Endodermal cell (in vitro differentiated cells): ENCODE data around the gene GCM1. TPM values are rescaled to one million over a fixed set of nuclear protein-coding genes. Genes with fewer than 3 reads are reported as not detected.
"Not testable (repeated sequence)": the region's sequence is repeated elsewhere in the genome, so short reads cannot be mapped to it uniquely, and the experiment has no call there.

ENCODE experiments used
- DNase-seq: peaks from one replicate; pipeline ENCODE4 v3.0.0-alpha.2; 2017
- H3K27ac ChIP-seq: 2 replicates; pipeline ENCODE4 v1.5.1; 2013; ENCODE audit warnings: mild to moderate bottlenecking, low read depth, low read length, moderate library complexity
- H3K27me3 ChIP-seq: 2 replicates; pipeline ENCODE4 v1.6.1; 2013; ENCODE audit warnings: mild to moderate bottlenecking, low read length, moderate library complexity; ENCODE audit not compliant: insufficient read depth, control insufficient read depth, poor library complexity, severe bottlenecking
- H3K36me3 ChIP-seq: 2 replicates; pipeline ENCODE4 v1.7.0; 2013; ENCODE audit warnings: mild to moderate bottlenecking, low read length, moderate library complexity; ENCODE audit not compliant: control insufficient read depth, insufficient read depth
- H3K4me1 ChIP-seq: one replicate; pipeline ENCODE4 v1.7.0; 2013; ENCODE audit warnings: low read length; ENCODE audit not compliant: control insufficient read depth, insufficient read depth
- H3K4me3 ChIP-seq: 2 replicates; pipeline ENCODE4 v1.5.1; 2013; ENCODE audit warnings: mild to moderate bottlenecking, low read length, moderate library complexity
- H3K9ac ChIP-seq: 2 replicates; pipeline ENCODE4 v1.6.1; 2013; ENCODE audit warnings: mild to moderate bottlenecking, low read length, moderate library complexity; ENCODE audit not compliant: poor library complexity, severe bottlenecking; ENCODE audit errors: extremely low read depth
- H3K9me3 ChIP-seq: 2 replicates; pipeline ENCODE4 v1.6.1; 2013; ENCODE audit warnings: mild to moderate bottlenecking, low read length, moderate library complexity; ENCODE audit not compliant: control insufficient read depth
- H3K27ac Mint-ChIP-seq: 2 replicates; pipeline ENCODE4 v1.8.0; 2020; ENCODE audit warnings: mixed read lengths
- H3K27me3 Mint-ChIP-seq: 2 replicates; pipeline ENCODE4 v1.8.0; 2021; ENCODE audit warnings: mild to moderate bottlenecking, mixed read lengths; ENCODE audit not compliant: insufficient read depth
- H3K36me3 Mint-ChIP-seq: 2 replicates; pipeline ENCODE4 v1.8.0; 2020; ENCODE audit warnings: low read depth, mixed read lengths
- H3K4me1 Mint-ChIP-seq: 2 replicates; pipeline ENCODE4 v1.8.0; 2020; ENCODE audit warnings: mixed read lengths
- H3K4me3 Mint-ChIP-seq: 2 replicates; pipeline ENCODE4 v1.8.0; 2020; ENCODE audit warnings: mild to moderate bottlenecking, moderate library complexity, mixed read lengths
- H3K9me3 Mint-ChIP-seq: 2 replicates; pipeline ENCODE4 v1.8.0; 2020; ENCODE audit warnings: mild to moderate bottlenecking, mixed read lengths
- CTCF ChIP-seq: fragments of 200-600 bp; sonication (generic); conservative IDR thresholded peaks from 2 replicates; pipeline ENCODE4 v1.5.0; 2021; ENCODE audit warnings: antibody characterized with exemption, mild to moderate bottlenecking
- WGBS, 2 experiments: methylation state at CpG; one replicate each; pipeline versions ENCODE4 v1.1.5 to v1.1.7; 2013; ENCODE audit warnings: missing lambda C conversion rate in 2 of 2, mixed read lengths in 1 of 2; ENCODE audit not compliant: insufficient coverage in 1 of 2, insufficient read length in 1 of 2; 5-methylcytosine and 5-hydroxymethylcytosine counted together
- total RNA-seq, 2 donors: library from RNA; stranded (reverse); fragmentation: NEBNext Ultra II Directional in 1 of 2; extraction: Animal tissue kit (Norgen Biotek cat#: 25700) in 1 of 2; gene quantifications; 2 replicates in 1 of 2; 3 replicates in 1 of 2; pipeline ENCODE4 v1.2.1, GENCODE V29; 2021

GCM1 gene
- total RNA-seq, 2 donors from 2014 or later, result not detected

GRCh38 chr6:53161481-53162009 is 12.9 kb upstream of the GCM1 start:
- DNase-seq, result no peak
- Mint-ChIP-seq H3K4me3 (no peak overlapping the region), H3K36me3 (no peaks in the 10 kb centered on the region), H3K27me3 (no peaks in the 10 kb centered on the region), H3K9me3 (no peaks in the 10 kb centered on the region), H3K27ac (no peak overlapping the region), H3K4me1 (no peaks in the 10 kb centered on the region)
- no peak overlapping the region for H3K9ac ChIP-seq
- 91 to 100% methylated on average over 3 of the region's 3 CpGs for WGBS, 2 experiments
- H3K27me3 ChIP-seq, result no peaks in the 10 kb centered on the region
- H3K27ac ChIP-seq, result no peak overlapping the region
- peaks cover 5% of the 10 kb centered on the region for H3K9me3 ChIP-seq
- no peaks in the 10 kb centered on the region for H3K36me3 ChIP-seq
- no peak overlapping the region for H3K4me3 ChIP-seq
- no peak for TF ChIP-seq CTCF
- H3K4me1 ChIP-seq, result no peaks in the 10 kb centered on the region

DNA sequence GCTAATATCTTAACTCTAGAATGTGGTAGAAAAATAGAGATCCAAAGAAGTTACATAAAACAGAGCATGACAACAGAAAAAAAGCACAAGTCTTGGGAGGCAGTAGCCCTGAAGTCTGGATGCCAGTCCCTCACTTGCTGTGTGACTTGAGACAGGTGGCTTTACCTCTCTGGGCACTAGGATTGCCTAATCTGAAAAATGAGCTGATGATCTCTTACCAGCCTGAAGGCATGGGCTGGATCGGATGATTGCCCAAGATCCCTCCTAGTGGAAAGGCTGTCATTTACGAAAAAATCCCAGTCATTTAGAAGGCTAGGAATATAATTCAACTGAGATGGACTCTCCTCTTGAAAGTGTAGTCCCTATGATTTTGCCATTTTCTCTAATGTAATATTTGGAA is 10.9 kb upstream of the GCM1 start:
- Histone ChIP-seq H3K4me3 (no peak overlapping the region), H3K9me3 (peaks cover 5% of the 10 kb centered on the region), H3K36me3 (no peaks in the 10 kb centered on the region), H3K9ac (no peak overlapping the region), H3K4me1 (no peaks in the 10 kb centered on the region), H3K27me3 (no peaks in the 10 kb centered on the region), H3K27ac (no peak overlapping the region)
- DNase-seq, result no peak
- TF ChIP-seq CTCF, result peak; percentile 31
- no peak overlapping the region for H3K4me3 Mint-ChIP-seq
- 81 to 86% methylated on average over 2 of the region's 2 CpGs for WGBS, 2 experiments
- H3K27ac Mint-ChIP-seq, result no peak overlapping the region
- H3K27me3 Mint-ChIP-seq, result no peaks in the 10 kb centered on the region
- no peaks in the 10 kb centered on the region for H3K36me3 Mint-ChIP-seq
- H3K9me3 Mint-ChIP-seq, result no peaks in the 10 kb centered on the region
- no peaks in the 10 kb centered on the region for H3K4me1 Mint-ChIP-seq

DNA sequence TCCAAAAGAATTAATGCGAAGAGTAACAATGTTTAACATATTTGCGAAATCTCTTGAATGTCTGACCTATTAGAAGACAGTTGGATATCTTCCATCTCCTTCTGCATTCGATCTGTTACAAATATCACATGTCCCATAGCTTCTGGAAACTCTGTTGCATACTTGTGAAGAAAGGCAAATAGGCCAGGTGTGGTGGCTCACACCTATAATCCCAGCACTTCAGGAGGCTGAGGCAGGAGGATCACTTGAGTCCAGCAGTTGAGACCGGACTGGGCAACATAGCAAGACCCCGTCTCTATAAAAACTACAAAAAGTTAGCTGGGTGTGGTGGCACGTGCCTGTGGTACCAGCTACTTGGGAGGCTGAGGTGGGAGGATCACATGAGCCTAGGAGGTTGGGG is 9.4 kb upstream of the GCM1 start:
- not testable (repeated sequence) for H3K4me3 Mint-ChIP-seq, H3K27ac ChIP-seq, H3K4me1 Mint-ChIP-seq, H3K4me3 ChIP-seq, H3K4me1 ChIP-seq, H3K27ac Mint-ChIP-seq, H3K36me3 ChIP-seq, H3K27me3 ChIP-seq, DNase-seq, H3K9ac ChIP-seq, H3K9me3 Mint-ChIP-seq, H3K36me3 Mint-ChIP-seq, H3K27me3 Mint-ChIP-seq, H3K9me3 ChIP-seq
- 96 to 98% methylated on average over 3 to 6 of the region's 6 CpGs for WGBS, 2 experiments

DNA sequence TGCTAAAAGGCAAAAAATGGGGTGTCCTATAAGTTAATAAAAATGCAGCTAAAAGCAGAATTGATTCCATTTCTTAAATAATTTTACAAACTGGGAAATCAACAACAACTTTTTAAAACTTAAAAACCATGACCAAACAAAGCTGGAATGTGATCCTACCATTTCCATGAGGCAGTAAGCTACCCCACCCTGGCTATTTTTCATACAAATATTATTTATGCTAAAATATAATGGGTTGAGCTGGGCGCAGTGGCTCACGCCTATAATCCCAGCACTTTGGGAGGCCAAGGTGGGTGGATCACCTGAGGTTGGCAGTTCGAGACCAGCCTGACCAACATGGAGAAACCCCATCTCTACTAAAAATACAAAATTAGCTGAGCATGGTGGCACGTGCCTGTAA is 6.6 kb upstream of the GCM1 start:
- not testable (repeated sequence) for H3K36me3 ChIP-seq, H3K9ac ChIP-seq, H3K27ac Mint-ChIP-seq, H3K27ac ChIP-seq, H3K9me3 ChIP-seq, H3K27me3 Mint-ChIP-seq, H3K4me1 ChIP-seq, H3K27me3 ChIP-seq, DNase-seq, H3K36me3 Mint-ChIP-seq, H3K9me3 Mint-ChIP-seq, H3K4me3 ChIP-seq, H3K4me3 Mint-ChIP-seq, H3K4me1 Mint-ChIP-seq
- 89 to 97% methylated on average over 3 to 4 of the region's 4 CpGs for WGBS, 2 experiments
